NB4 (cell line): ENCODE data around the gene C17orf100.

Experiments used
- DNase-seq: peaks from one replicate; pipeline ENCODE4 v3.0.0; 2010; ENCODE audit warnings: low read depth
- H3K4me3 ChIP-seq: one replicate; pipeline ENCODE4 v1.5.1; 2011; ENCODE audit warnings: mild to moderate bottlenecking, low read depth, low read length, moderate library complexity
- CTCF ChIP-seq: IDR thresholded peaks from one replicate; pipeline ENCODE4 v1.5.1; 2012; ENCODE audit warnings: low read depth, low read length
- MAX ChIP-seq: IDR thresholded peaks from 2 replicates; pipeline ENCODE4 v1.6.1; 2011; ENCODE audit warnings: low read depth, low read length
- MYC ChIP-seq: IDR thresholded peaks from 2 replicates; pipeline ENCODE4 v1.6.1; 2011; ENCODE audit warnings: low read depth, low read length
- POLR2A ChIP-seq: IDR thresholded peaks from 2 replicates; pipeline ENCODE4 v1.6.1; 2011; ENCODE audit warnings: mild to moderate bottlenecking; ENCODE audit not compliant: insufficient read length; ENCODE audit errors: extremely low read depth

The C17orf100 gene

GRCh38 chr17:6638046-6638908, 13.3 kb upstream of the C17orf100 start:
- no peak overlapping the region for H3K4me3 ChIP-seq
- TF ChIP-seq CTCF (no peak), POLR2A (no peak), MAX (no peak)
- DNase-seq = peak; percentile 37

GRCh38 chr17:6639014-6639585, 12.5 kb upstream of the C17orf100 start:
- H3K4me3 ChIP-seq = peak overlapping the region; percentile 90
- TF ChIP-seq CTCF (no peak), POLR2A (no peak), MYC (no peak), MAX (no peak)
- DNase-seq = no peak

GRCh38 chr17:6639586-6640535, 11.7 kb upstream of the C17orf100 start:
- peak overlapping the region; percentile 90 for H3K4me3 ChIP-seq
- DNase-seq = peak; percentile 55
- TF ChIP-seq MYC (no peak), CTCF (no peak)

GRCh38 chr17:6640536-6641246, 10.9 kb upstream of the C17orf100 start, which contains the start of the genes KIAA0753 and TXNDC17:
Gene KIAA0753 (minus strand): TSS chr17:6640711. CDS start chr17:6635103, 5,608 bp downstream.
Gene TXNDC17 (plus strand): TSS chr17:6641060. CDS start chr17:6641083, 23 bp downstream.
- H3K4me3 ChIP-seq = peak within 1 kb of the TSS; percentile 90
- DNase-seq = peak; percentile 91
- TF ChIP-seq MAX (peak; percentile 23; the same call in 1 of the 2 replicates), MYC (peak; percentile 47; the same call in 1 of the 2 replicates), POLR2A (peak; percentile 79), CTCF (no peak)

- TF ChIP-seq MAX (peak; percentile 76), MYC (0 out of 2 replicates have a peak, but pooled peaks have one; percentile 47), CTCF (no peak), POLR2A (no peak)
- H3K4me3 ChIP-seq = peak overlapping the region; percentile 90
- no peak for DNase-seq
These were observed 10.2 kb upstream of the C17orf100 start for GRCh38 chr17:6641247-6641863.
